Duodenal mucosa (tissue), 2 donors: ENCODE results near the gene COL5A1.
"Not testable (repeated sequence)": the region's sequence is repeated elsewhere in the genome, so short reads cannot be mapped to it uniquely, and the experiment has no call there.

ENCODE experiments used
- H3K27ac ChIP-seq: one replicate; pipeline ENCODE4 v1.7.0; 2013; ENCODE audit warnings: low read depth, low read length
- H3K27me3 ChIP-seq, 2 donors: one replicate each; pipeline ENCODE4 v1.7.0; 2013; ENCODE audit warnings: low read length in 2 of 2, control low read depth in 1 of 2; ENCODE audit not compliant: insufficient read depth in 2 of 2, control insufficient read depth in 1 of 2
- H3K36me3 ChIP-seq, 2 donors: one replicate each; pipeline ENCODE4 v1.7.0; 2013; ENCODE audit warnings: low read length in 2 of 2, control low read depth in 1 of 2; ENCODE audit not compliant: insufficient read depth in 2 of 2, control insufficient read depth in 1 of 2
- H3K4me1 ChIP-seq, 2 donors: one replicate each; pipeline ENCODE4 v1.7.0; 2013; ENCODE audit warnings: low read length in 2 of 2, control low read depth in 1 of 2; ENCODE audit not compliant: insufficient read depth in 2 of 2, control insufficient read depth in 1 of 2
- H3K4me3 ChIP-seq, 2 donors: one replicate each; pipeline ENCODE4 v1.7.0; 2013; ENCODE audit warnings: low read length in 2 of 2, low read depth in 1 of 2
- H3K9ac ChIP-seq, 2 donors: one replicate each; pipeline ENCODE4 v1.7.0; 2013; ENCODE audit warnings: low read length in 2 of 2, low read depth in 1 of 2
- H3K9me3 ChIP-seq, 2 donors: one replicate each; pipeline ENCODE4 v1.7.0; 2013; ENCODE audit warnings: low read length in 2 of 2, control low read depth in 1 of 2; ENCODE audit not compliant: control insufficient read depth in 1 of 2

Gene COL5A1

GRCh38 chr9:134640506-134641172, 964 bp upstream of the COL5A1 start:
- Histone ChIP-seq H3K36me3 (no peaks in the 10 kb centered on the region), H3K9ac (peak overlapping the region in 1 of 2 donors; percentile 39), H3K4me1 (peaks cover 0 to 6% of the 10 kb centered on the region in 2 donors), H3K4me3 (peak overlapping the region in 1 of 2 donors; percentile 15), H3K9me3 (no peaks in the 10 kb centered on the region), H3K27me3 (peaks cover 7 to 14% of the 10 kb centered on the region in 2 donors), H3K27ac (peak overlapping the region; percentile 20)

GRCh38 chr9:134641990-134642384, 384 bp downstream of the COL5A1 start:
- H3K9me3 ChIP-seq, result no peaks in the 10 kb centered on the region
- peak overlapping the region; percentile 15 to 32 for H3K4me3 ChIP-seq
- H3K9ac ChIP-seq, result no peak overlapping the region
- H3K27me3 ChIP-seq, result peaks cover 7 to 14% of the 10 kb centered on the region in 2 donors
- H3K4me1 ChIP-seq, result peaks cover 0 to 7% of the 10 kb centered on the region in 2 donors
- H3K27ac ChIP-seq, result peak overlapping the region; percentile 62
- H3K36me3 ChIP-seq, result no peaks in the 10 kb centered on the region

- H3K4me3 ChIP-seq, result peak overlapping the region; percentile 48 to 49
- peak overlapping the region; percentile 66 for H3K27ac ChIP-seq
- peaks cover 0 to 7% of the 10 kb centered on the region in 2 donors for H3K4me1 ChIP-seq
- peaks cover 7 to 14% of the 10 kb centered on the region in 2 donors for H3K27me3 ChIP-seq
- no peaks in the 10 kb centered on the region for H3K36me3 ChIP-seq
- H3K9me3 ChIP-seq, result no peaks in the 10 kb centered on the region
- H3K9ac ChIP-seq, result peak overlapping the region; percentile 48 to 51
Observed at GRCh38 chr9:134642385-134643181, 980 bp downstream of the COL5A1 start.

- Histone ChIP-seq H3K4me3 (peak overlapping the region; percentile 48 to 49), H3K36me3 (no peaks in the 10 kb centered on the region), H3K9ac (peak overlapping the region; percentile 48 to 51), H3K4me1 (peaks cover 0 to 7% of the 10 kb centered on the region in 2 donors), H3K27ac (peak overlapping the region; percentile 66), H3K27me3 (peaks cover 7 to 14% of the 10 kb centered on the region in 2 donors), H3K9me3 (no peaks in the 10 kb centered on the region)
Observed at GRCh38 chr9:134643222-134643671, 1.6 kb downstream of the COL5A1 start.

- H3K36me3 ChIP-seq, H3K9ac ChIP-seq, H3K27ac ChIP-seq, H3K4me3 ChIP-seq, H3K9me3 ChIP-seq, H3K4me1 ChIP-seq: not testable (repeated sequence)
- peaks cover 7 to 13% of the 10 kb centered on the region in 2 donors for H3K27me3 ChIP-seq
Observed at GRCh38 chr9:134644401-134644724, 2.8 kb downstream of the COL5A1 start.

- Histone ChIP-seq H3K4me1 (peaks cover 0 to 7% of the 10 kb centered on the region in 2 donors), H3K4me3 (peak overlapping the region in 1 of 2 donors; percentile 22)
Observed at GRCh38 chr9:134644725-134645606, 3.4 kb downstream of the COL5A1 start.

GRCh38 chr9:134645607-134646365, 4.2 kb downstream of the COL5A1 start:
- Histone ChIP-seq H3K36me3 (no peaks in the 10 kb centered on the region), H3K4me1 (peaks cover 0 to 7% of the 10 kb centered on the region in 2 donors), H3K4me3 (peak overlapping the region in 1 of 2 donors; percentile 22), H3K9ac (no peak overlapping the region), H3K9me3 (no peaks in the 10 kb centered on the region), H3K27ac (no peak overlapping the region), H3K27me3 (peaks cover 4 to 10% of the 10 kb centered on the region in 2 donors)

More at GRCh38 chr9:134644725-134645606, 3.4 kb downstream of the COL5A1 start:
- Histone ChIP-seq H3K9ac (no peak overlapping the region), H3K27ac (peak overlapping the region; percentile 61), H3K36me3 (no peaks in the 10 kb centered on the region), H3K27me3 (peaks cover 4 to 10% of the 10 kb centered on the region in 2 donors), H3K9me3 (no peaks in the 10 kb centered on the region)

- H3K4me3 ChIP-seq, result no peak overlapping the region
- H3K9ac ChIP-seq, result no peak overlapping the region
- H3K9me3 ChIP-seq, result no peaks in the 10 kb centered on the region
- peaks cover 0 to 7% of the 10 kb centered on the region in 2 donors for H3K4me1 ChIP-seq
- H3K27ac ChIP-seq, result no peak overlapping the region
- no peaks in the 10 kb centered on the region for H3K36me3 ChIP-seq
- H3K27me3 ChIP-seq, result peaks cover 4 to 8% of the 10 kb centered on the region in 2 donors
Observed at GRCh38 chr9:134647359-134648080, 5.9 kb downstream of the COL5A1 start.
